Stimulated activated naive CD8-positive, alpha-beta T cell treated with anti-CD3 and anti-CD28 coated beads, Interleukin-15, Interleukin-2, amounts not matched to agents 100 U/mL and 50 U/mL, for 24 hours (primary cell): Measurements from ENCODE around the gene HOXB5.

Experiments used
- ATAC-seq: fragments of 150-1000 bp; cut with Tn5 transposase; one replicate; pipeline ENCODE4 v1.10.0; 2021
- DNase-seq: peaks from one replicate; pipeline ENCODE4 v3.0.0; 2021

Gene HOXB5

GRCh38 chr17:48601539-48602425 is 8.2 kb upstream of the HOXB5 start:
- no peak for DNase-seq
- ATAC-seq, result no peak

DNA sequence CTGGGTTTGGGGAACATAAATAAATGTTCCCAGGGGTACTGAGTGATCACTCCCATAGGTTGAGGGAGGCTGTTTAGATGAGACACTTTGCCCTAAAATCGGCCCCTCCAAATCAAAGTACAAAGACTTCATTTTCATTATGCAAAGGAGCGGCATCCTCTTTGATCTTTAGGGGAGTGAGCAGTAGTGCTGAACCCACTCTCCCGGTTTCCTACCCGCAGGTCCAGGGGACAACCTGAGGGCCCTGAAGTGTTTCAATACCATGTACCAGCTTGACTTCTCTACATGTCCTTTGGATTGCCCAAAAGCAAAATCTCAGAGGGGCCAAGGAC is 7.6 kb upstream of the HOXB5 start:
- no peak for ATAC-seq
- DNase-seq, result no peak

DNA sequence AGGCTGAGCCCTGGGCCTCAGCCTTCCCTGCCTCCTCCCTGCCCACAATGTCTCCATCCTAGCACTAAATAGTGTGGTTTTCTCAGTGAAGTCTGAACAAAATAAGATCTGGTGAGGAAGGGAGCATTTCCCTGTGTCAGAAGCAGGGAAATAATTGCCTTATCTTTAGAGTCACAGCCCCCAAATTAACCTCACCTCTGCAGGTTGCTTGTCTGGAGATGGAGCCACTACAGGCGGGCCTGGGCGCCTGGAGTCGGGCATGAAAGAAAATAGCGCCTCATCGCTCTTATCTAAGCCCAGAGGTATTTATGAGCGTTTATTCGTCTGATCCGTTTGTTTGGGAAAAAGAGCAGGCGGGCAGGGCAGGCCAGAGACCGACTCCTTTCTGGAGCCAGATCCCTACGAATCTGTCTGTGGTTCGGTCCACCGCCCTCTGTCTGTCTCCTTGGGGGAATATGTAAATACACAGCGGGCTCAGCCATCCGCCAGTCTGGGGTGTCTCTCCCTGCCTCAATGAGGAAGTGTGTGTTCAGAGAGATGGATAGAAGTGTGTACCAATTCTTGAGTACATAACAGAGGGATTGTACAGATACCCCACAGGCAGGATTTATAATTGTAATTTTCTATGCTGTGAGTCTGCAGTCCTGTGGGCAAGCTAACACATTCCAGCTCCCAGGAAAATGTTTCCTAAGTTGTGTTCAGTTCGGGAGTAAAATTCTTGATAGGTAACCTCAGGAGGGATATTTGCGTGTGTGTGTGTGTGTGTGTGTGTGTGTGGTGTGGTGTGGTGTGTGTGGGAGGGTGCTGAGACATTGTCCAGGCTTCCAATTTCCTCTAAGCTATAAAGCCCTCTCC is 6.9 kb upstream of the HOXB5 start:
- DNase-seq, result no peak
- ATAC-seq, result no peak

DNA sequence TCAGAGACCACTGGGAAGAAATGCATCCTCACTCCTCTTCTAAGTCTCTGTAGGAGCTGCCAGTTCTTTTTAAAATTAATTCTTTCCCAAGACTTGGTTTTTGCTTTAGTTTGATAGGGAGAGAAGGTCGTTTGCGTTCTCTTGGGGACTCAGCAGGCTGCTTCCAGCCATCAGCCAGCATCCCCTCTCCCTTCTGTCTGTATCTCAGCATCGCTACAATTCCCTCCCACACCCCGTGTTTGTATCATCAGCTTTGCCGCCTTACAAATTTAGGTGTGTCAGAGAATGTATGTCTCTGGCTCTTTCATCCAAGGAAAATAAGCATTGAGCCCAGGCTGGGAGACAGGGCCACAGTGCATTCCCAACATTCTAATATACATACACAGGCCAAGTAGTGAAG is 5.8 kb upstream of the HOXB5 start:
- DNase-seq (no peak), ATAC-seq (no peak)

DNA sequence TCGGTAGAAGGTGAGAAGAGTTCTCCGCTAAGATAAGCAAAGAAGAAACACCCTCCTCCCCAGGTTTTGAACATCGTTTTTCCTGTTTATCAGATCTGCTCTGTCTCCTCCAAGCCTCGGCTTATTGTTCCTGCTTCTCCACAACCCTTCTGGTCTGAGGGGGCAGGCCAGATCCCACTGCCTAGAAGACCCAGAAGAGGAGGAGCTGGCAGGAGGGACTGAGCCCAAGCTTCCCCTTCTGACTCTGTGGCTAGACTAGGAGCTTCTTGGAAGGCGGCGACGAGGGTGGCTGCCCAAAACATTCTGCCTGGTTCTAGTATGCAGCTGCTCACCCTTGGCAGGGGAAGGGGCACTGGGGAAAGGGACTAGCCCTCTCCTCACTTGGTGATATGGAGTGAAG is 5.2 kb upstream of the HOXB5 start:
- no peak for DNase-seq
- ATAC-seq, result no peak

GRCh38 chr17:48597778-48598631 is 4.4 kb upstream of the HOXB5 start:
- peak; percentile 43 for DNase-seq
- peak; percentile 8 for ATAC-seq

DNA sequence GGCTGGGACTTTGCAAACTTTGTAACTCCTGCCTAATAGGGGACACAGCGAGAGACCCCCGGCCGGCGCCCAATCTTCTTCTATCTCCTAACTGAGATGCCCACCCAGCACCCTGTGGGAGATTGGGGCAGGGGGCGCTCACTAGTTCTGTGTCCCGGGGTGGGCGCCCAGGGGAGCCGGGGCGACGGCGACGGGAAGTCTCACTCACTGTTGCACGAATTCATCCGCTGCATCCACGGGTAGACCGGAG is 3.9 kb upstream of the HOXB5 start:
- ATAC-seq, result no peak

DNA sequence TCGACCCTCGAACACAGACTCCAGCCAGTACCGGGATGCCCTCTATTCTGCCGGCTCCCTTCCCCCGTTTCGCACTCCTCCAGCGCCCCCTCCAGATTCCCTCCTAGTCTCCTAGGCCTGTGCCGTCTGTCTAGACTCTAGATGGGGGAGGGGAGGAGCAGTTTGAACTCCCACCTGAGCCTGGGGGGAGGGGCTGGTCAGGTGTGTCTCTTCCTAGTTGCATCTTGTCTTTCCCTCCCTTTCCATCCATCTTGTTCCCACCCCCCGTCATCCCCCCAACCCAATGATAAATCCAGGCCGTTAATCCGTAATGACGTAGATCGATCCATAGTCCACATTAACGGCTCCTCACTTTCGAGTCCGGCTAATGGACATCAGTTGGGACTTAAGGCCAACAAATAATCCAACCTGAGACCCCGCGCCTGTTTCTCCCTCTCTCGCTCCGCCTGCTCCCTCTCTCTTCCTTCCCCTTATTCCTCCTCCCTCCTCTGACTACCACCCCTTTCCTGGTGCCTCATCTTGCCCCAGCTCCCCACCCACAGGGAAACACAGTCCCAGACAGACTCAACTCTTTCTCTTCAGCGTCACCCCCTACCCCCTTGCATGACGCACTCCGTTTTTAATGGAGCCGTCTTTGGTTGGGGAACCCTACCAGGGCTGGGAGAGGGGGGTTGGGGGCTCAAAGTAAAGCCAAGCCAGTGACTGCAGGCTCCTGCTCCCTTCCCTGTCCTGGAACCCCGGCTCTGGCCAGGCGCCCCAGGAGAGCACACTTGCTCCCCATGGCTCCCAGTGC is 3.4 kb upstream of the HOXB5 start:
- peak; percentile 12 for ATAC-seq

More for the DNA sequence above, 3.9 kb upstream of the HOXB5 start:
- DNase-seq, result no peak

GRCh38 chr17:48596000-48596734 is 2.6 kb upstream of the HOXB5 start:
- DNase-seq, result peak; percentile 43

More for the DNA sequence above, 3.4 kb upstream of the HOXB5 start:
- no peak for DNase-seq

GRCh38 chr17:48595278-48595999 is 1.9 kb upstream of the HOXB5 start:
- ATAC-seq (no peak), DNase-seq (no peak)

More at GRCh38 chr17:48596000-48596734, 2.6 kb upstream of the HOXB5 start:
- ATAC-seq, result peak; percentile 29

- no peak for DNase-seq
- no peak for ATAC-seq
Measured at GRCh38 chr17:48594538-48595277, 1.1 kb upstream of the HOXB5 start.

DNA sequence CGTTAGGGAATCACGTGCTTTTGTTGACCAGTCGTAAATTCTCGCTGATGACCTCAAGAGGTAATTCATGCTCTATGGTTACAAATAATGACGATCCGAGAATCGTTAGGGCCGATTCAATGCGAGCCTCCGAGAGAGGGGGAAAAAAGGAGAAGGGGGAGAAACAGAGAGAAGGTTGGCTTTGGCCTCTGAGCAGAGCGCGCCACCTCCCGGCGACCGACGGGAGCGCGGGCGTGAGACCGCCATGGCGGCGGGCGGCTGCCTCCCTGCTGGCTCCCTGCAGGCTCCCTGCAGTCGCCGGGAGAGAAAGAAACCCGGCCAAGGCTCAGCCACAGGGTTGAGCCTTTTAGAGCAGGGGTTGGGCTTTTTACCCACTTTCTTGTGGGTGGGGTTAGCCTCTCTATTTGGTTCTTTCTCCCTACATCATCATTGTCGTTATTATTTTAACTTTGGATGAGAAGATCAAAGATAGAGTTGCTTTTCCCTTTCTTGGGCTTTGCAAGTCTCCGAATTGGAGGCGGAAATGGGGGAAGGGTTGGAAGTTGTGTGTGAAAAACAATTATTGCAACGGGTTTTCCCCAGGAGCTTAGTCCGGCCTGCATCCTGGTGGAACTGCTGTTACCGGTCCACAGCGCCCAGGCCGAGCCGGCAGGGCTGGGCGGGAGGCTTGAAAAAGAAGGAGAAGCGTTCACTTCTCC is 410 bp upstream of the HOXB5 start:
- ATAC-seq (peak; percentile 56), DNase-seq (peak; percentile 90)

DNA sequence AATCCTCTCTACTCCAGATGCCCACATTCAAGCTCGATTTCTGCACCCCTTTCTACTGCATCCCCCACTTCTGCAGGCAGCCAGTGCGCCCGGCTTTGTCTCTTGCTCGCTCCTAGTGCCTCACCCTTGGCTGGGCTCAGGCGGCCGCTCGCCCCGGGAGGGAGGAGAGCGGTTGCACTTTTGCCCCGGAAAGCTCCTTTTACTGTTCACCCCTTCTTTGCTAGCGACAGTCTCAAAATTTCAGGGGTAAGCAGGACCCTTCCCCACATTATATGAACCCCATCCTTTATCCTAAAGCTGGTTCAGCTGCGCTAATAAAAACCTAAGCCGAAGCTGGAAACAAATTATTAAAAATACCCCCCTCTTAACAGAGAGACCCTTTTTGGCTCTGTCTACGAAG is 1.0 kb downstream of the HOXB5 start:
- no peak for DNase-seq
- no peak for ATAC-seq

DNA sequence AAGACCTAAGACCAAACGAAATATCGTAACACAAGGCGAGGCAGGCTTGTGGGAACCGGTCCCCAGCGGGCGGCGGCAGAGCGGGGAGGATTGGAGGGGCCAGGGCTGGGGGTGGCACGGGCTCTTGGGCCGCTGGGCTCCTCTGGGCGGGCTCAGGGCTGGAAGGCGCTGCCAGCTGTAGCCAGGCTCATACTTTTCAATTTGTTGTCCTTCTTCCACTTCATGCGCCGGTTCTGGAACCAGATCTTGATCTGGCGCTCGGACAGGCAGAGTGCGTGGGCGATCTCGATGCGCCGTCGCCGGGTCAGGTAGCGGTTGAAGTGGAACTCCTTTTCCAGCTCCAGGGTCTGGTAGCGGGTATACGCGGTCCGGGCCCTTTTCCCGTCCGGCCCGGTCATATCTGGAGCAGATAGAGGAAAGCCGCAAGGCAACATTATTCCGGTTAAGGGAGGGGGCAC is 1.5 kb downstream of the HOXB5 start:
- ATAC-seq (no peak), DNase-seq (no peak)

- no peak for ATAC-seq
- no peak for DNase-seq
Measured at GRCh38 chr17:48591255-48592056, 2.1 kb downstream of the HOXB5 start.

GRCh38 chr17:48590607-48591161 is 2.9 kb downstream of the HOXB5 start:
- no peak for ATAC-seq
- DNase-seq, result no peak

GRCh38 chr17:48589831-48590606 is 3.6 kb downstream of the HOXB5 start, which contains the start of gene HOXB3:
Gene HOXB3, minus strand, starts transcription at chr17:48590241. Its CDS starts 37,767 bp downstream, at chr17:48552474.
- no peak for ATAC-seq
- no peak for DNase-seq
